Mesodermal cell (in vitro differentiated cells): Measurements from ENCODE around the gene ETS1. TPM values are rescaled to one million over a fixed set of nuclear protein-coding genes. Genes with fewer than 3 reads are reported as not detected.

Experiments used
- H3K27ac ChIP-seq: 2 replicates; pipeline ENCODE4 v1.7.0; 2013; ENCODE audit warnings: mild to moderate bottlenecking, low read depth, low read length, moderate library complexity; ENCODE audit not compliant: severe bottlenecking
- H3K36me3 ChIP-seq: 2 replicates; pipeline ENCODE4 v1.7.1; 2013; ENCODE audit warnings: mild to moderate bottlenecking, low read length, moderate library complexity; ENCODE audit not compliant: control insufficient read depth, insufficient read depth
- H3K4me1 ChIP-seq: one replicate; pipeline ENCODE4 v1.7.1; 2013; ENCODE audit warnings: mild to moderate bottlenecking, low read length; ENCODE audit not compliant: insufficient read depth, control insufficient read depth, poor library complexity, severe bottlenecking
- H3K4me3 ChIP-seq: 2 replicates; pipeline ENCODE4 v1.7.0; 2013; ENCODE audit warnings: low read length, control low read depth, mild to moderate bottlenecking; ENCODE audit not compliant: insufficient read depth, poor library complexity, severe bottlenecking; ENCODE audit errors: extremely low read depth
- H3K9me3 ChIP-seq: 2 replicates; pipeline ENCODE4 v1.7.1; 2013; ENCODE audit warnings: mild to moderate bottlenecking, low read length, moderate library complexity; ENCODE audit not compliant: control insufficient read depth
- WGBS, 2 experiments: methylation state at CpG; one replicate each; pipeline ENCODE4 v1.1.5; 2013; ENCODE audit warnings: missing lambda C conversion rate in 2 of 2; ENCODE audit not compliant: insufficient coverage in 2 of 2; 5-methylcytosine and 5-hydroxymethylcytosine counted together
- polyA plus RNA-seq, 2 experiments: library from polyadenylated mRNA; stranded (reverse); fragments of 50-300 nt; gene quantifications; one replicate each; pipeline ENCODE4 v1.2.3, GENCODE V29; 2013

The ETS1 gene
- polyA plus RNA-seq (2013, experiment 1 of 2): 90.5 TPM
- polyA plus RNA-seq (2013, experiment 2 of 2): 75.7 TPM

DNA sequence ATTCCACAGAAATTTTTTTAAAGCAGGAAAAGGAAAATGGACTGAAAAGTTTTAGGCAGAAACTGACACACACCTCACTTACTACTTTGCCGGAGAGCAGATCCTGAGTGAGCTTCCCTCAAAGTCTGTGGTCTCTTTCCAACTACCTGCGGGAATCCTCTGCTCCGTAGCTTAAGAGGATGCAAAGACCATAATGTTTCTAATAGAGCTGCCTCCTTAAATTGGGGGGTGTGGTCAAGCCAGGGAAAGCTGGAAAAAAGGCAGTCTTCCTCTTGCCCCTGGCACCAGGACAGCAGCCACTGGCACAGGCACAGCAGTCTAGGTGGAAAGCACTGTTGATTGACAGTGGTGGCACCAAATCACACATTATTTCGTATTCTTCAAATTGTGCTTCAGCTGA is at the start of gene ETS1:
ETS1 (minus strand) TSS at position 144 of the 400 bp plus-strand sequence. CDS start 14,428 bp downstream, outside the sequence.
- no peak within 1 kb of the TSS for H3K27ac ChIP-seq
- H3K4me3 ChIP-seq: peak within 1 kb of the TSS; percentile 21
- no peaks in the 10 kb centered on the region for H3K9me3 ChIP-seq
- no peaks in the 10 kb centered on the region for H3K36me3 ChIP-seq
- WGBS, 2 experiments: 0% methylated on average over 2 of the region's 4 CpGs; no CpG with 5 or more reads in 1 of the 2 experiments
- H3K4me1 ChIP-seq: peaks cover 31% of the 10 kb centered on the region

GRCh38 chr11:128634395-128634794 is 47.0 kb upstream of the ETS1 start:
- 96% methylated on average over 2 of the region's 2 CpGs; no CpG with 5 or more reads in 1 of the 2 experiments for WGBS, 2 experiments

DNA sequence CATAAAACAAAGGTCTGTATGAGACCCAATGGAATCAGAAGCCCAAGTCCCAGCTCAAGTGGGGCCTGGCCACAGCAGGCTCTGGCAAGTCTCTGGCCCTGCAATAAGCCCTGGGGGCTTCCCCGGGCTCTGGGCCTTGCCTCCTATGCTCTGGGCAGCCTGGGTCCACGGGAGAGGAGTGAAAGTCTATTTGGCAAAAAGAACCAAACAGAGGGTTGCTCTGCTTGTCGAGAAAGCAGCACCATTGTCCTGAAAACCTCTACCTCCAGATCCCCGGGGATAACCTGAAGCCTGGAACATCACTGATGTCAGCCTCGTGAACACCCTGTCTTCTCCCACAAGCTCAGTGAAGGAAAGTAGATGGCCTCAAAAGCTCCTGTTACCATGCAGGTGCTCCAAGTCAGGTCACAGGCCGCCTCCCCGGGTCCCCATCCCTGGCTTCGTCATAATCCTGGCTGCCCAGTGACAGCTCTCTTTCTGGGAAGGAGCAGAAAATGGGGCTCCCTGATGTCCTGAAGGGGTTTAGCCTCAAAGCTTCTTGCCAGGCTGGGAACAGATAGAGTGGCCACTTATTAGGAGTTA is 46.1 kb upstream of the ETS1 start:
- no peaks in the 10 kb centered on the region for H3K9me3 ChIP-seq
- 87 to 88% methylated on average over 7 to 8 of the region's 8 CpGs for WGBS, 2 experiments
- no peaks in the 10 kb centered on the region for H3K4me1 ChIP-seq
- no peaks in the 10 kb centered on the region for H3K36me3 ChIP-seq
- no peak overlapping the region for H3K4me3 ChIP-seq
- no peak overlapping the region for H3K27ac ChIP-seq

More at GRCh38 chr11:128634395-128634794, 47.0 kb upstream of the ETS1 start:
- Histone ChIP-seq H3K36me3 (no peaks in the 10 kb centered on the region), H3K9me3 (no peaks in the 10 kb centered on the region), H3K27ac (no peak overlapping the region), H3K4me3 (no peak overlapping the region), H3K4me1 (no peaks in the 10 kb centered on the region)

- Histone ChIP-seq H3K4me1 (peaks cover 3% of the 10 kb centered on the region), H3K36me3 (no peaks in the 10 kb centered on the region), H3K4me3 (no peak overlapping the region), H3K27ac (no peak overlapping the region), H3K9me3 (no peaks in the 10 kb centered on the region)
- WGBS, 2 experiments: 39 to 50% methylated on average over 3 to 6 of the region's 6 CpGs
Observed at GRCh38 chr11:128632141-128632791, 44.9 kb upstream of the ETS1 start.

DNA sequence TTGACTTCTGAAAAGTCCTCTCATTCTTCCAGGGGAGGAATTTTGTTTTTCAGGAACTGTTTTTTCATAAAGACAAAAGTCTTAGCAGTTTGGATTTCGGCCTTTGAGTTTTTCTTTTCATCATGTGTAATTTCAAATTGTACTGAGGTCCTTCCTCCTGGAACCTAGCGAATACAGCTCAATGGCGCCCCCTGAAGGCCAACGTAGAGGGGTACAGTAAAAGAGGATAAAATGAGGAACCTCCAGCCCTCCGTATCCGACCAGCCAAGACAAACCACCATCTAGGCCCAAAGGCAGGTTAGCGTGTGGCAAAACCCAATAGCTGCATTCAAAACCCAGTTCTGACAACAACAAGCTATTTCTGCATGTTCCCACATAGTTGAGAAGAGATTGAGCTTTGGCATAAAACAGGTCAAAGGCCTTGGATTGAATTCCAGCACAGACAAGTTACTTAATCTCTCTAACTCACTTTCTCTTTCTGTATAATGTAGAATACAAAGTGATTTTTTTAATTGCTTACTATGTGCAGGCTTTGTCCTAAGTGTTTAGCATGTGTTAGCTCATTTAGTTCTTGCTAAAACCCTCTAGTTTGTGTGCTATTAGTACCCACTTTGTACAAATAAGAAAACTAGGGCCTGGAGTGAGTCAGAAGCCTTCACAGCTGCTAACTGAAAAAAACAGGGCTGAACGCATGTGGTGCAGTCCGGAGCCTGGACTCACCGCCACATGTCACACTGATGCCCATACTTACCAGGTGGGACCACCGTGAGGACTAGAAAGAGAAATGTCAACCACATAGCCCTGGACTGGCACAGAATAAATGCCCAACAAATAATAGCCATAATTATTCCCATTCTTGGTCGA is 43.2 kb upstream of the ETS1 start:
- Histone ChIP-seq H3K27ac (no peak overlapping the region), H3K36me3 (no peaks in the 10 kb centered on the region), H3K4me1 (peaks cover 3% of the 10 kb centered on the region), H3K4me3 (no peak overlapping the region), H3K9me3 (no peaks in the 10 kb centered on the region)
- 75 to 93% methylated on average over 5 of the region's 12 CpGs for WGBS, 2 experiments

DNA sequence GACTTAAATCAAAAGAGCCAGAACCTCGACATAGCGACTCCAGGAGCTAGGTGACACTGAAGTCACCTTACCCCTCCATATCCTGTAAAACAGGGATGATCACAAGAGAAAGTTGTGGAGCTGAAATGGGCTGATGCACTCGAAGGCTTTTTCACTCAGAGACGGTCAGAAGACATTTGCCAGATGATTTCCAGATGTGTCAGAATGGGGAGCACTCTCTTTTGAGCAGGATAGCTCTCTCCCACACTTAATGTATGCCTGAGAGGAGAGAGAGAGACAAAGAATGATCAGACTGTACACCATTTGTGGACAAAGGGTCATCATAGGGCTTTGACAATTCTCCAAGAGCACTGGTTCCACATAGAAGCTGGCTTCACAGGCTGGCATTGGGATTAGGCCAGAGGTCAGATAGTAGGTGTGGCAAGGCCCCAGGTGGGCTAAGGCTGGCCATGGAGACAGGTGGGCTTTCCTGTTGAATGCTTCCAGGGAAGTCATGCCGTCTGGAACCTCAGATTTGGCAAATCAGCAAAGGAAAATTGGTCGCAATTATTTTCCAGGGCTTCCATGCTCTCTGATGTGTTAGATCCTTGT is 42.3 kb upstream of the ETS1 start:
- no peak overlapping the region for H3K4me3 ChIP-seq
- H3K9me3 ChIP-seq: no peaks in the 10 kb centered on the region
- peaks cover 3% of the 10 kb centered on the region for H3K4me1 ChIP-seq
- no peak overlapping the region for H3K27ac ChIP-seq
- 60 to 83% methylated on average over 2 to 4 of the region's 6 CpGs for WGBS, 2 experiments
- no peaks in the 10 kb centered on the region for H3K36me3 ChIP-seq

- Histone ChIP-seq H3K36me3 (no peaks in the 10 kb centered on the region), H3K4me3 (no peak overlapping the region), H3K9me3 (no peaks in the 10 kb centered on the region), H3K4me1 (peaks cover 3% of the 10 kb centered on the region), H3K27ac (no peak overlapping the region)
- 88 to 96% methylated on average over 3 of the region's 7 CpGs for whole genome bisulfite sequencing, 2 experiments
Observed at GRCh38 chr11:128628686-128629085, 41.3 kb upstream of the ETS1 start.

DNA sequence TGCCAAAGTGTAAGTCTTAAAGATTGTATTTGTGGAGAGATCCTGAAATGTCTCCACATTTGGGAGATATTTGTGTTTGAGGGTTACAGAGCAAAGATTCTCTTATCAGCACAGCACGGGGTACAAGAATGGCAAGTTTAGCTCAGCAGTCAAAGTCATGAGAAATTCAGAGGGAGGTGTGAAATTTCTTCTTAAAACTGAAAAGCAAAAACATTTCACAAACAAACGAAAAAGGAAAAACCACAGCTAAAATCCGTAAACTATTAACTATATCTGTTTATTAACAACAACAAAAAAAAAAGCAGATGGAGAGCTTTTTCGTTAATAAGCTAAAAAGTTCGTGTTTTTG is 40.9 kb upstream of the ETS1 start:
- Histone ChIP-seq H3K4me3 (no peak overlapping the region), H3K36me3 (no peaks in the 10 kb centered on the region), H3K9me3 (no peaks in the 10 kb centered on the region), H3K4me1 (peaks cover 3% of the 10 kb centered on the region), H3K27ac (no peak overlapping the region)
- WGBS, 2 experiments: 60 to 100% methylated on average over 1 of the region's 5 CpGs

GRCh38 chr11:128627666-128628324 is 40.4 kb upstream of the ETS1 start:
- Histone ChIP-seq H3K4me1 (peaks cover 3% of the 10 kb centered on the region), H3K4me3 (no peak overlapping the region), H3K36me3 (no peaks in the 10 kb centered on the region), H3K27ac (no peak overlapping the region), H3K9me3 (no peaks in the 10 kb centered on the region)
- 80 to 90% methylated on average over 4 to 5 of the region's 7 CpGs for WGBS, 2 experiments
